Parathyroid adenoma (tissue), 2 donors: Measurements from ENCODE around the gene DIAPH2.

ENCODE experiments used
- H2AFZ ChIP-seq: fragments of 300-600 bp; sonication (generic); one replicate; pipeline ENCODE4 v1.7.0; 2017; ENCODE audit warnings: antibody characterized with exemption, mild to moderate bottlenecking
- H3K27ac ChIP-seq: fragments of 300-600 bp; sonication (generic); one replicate; pipeline ENCODE4 v1.7.0; 2017
- H3K27me3 ChIP-seq: fragments of 300-600 bp; sonication (generic); one replicate; pipeline ENCODE4 v1.7.0; 2017; ENCODE audit warnings: low read length; ENCODE audit not compliant: control insufficient read depth, insufficient read depth
- H3K36me3 ChIP-seq: fragments of 300-600 bp; sonication (generic); one replicate; pipeline ENCODE4 v1.7.0; 2017; ENCODE audit warnings: low read length; ENCODE audit not compliant: control insufficient read depth, insufficient read depth
- H3K4me1 ChIP-seq: fragments of 300-600 bp; sonication (generic); one replicate; pipeline ENCODE4 v1.7.0; 2017; ENCODE audit warnings: control low read depth
- H3K4me2 ChIP-seq: fragments of 300-600 bp; sonication (generic); one replicate; pipeline ENCODE4 v1.7.0; 2017; ENCODE audit warnings: low read length
- H3K4me3 ChIP-seq: fragments of 300-600 bp; sonication (generic); one replicate; pipeline ENCODE4 v1.7.0; 2017; ENCODE audit warnings: low read depth, low read length
- H3K79me2 ChIP-seq: fragments of 300-600 bp; sonication (generic); one replicate; pipeline ENCODE4 v1.7.0; 2017; ENCODE audit warnings: control low read depth
- H3K9ac ChIP-seq: fragments of 300-600 bp; sonication (generic); one replicate; pipeline ENCODE4 v1.7.0; 2017; ENCODE audit warnings: mild to moderate bottlenecking
- H3K9me3 ChIP-seq: fragments of 300-600 bp; sonication (generic); one replicate; pipeline ENCODE4 v1.7.0; 2017; ENCODE audit warnings: low read length; ENCODE audit not compliant: control insufficient read depth
- CTCF ChIP-seq: fragments of 300-600 bp; sonication (generic); IDR thresholded peaks from one replicate; pipeline ENCODE4 v1.7.0; 2017; ENCODE audit warnings: antibody characterized with exemption, mild to moderate bottlenecking
- donor health status: primary hyperparathyroidism.

The DIAPH2 gene

GRCh38 chrX:96994093-96994492, 309.5 kb downstream of the DIAPH2 start:
- no peaks in the 10 kb centered on the region for H3K36me3 ChIP-seq
- H3K27ac ChIP-seq = no peak overlapping the region
- H3K79me2 ChIP-seq = no peaks in the 10 kb centered on the region
- no peak overlapping the region for H3K4me3 ChIP-seq
- H2AFZ ChIP-seq = no peak overlapping the region
- no peaks in the 10 kb centered on the region for H3K27me3 ChIP-seq
- H3K4me2 ChIP-seq = no peak overlapping the region
- H3K9me3 ChIP-seq = no peaks in the 10 kb centered on the region
- H3K9ac ChIP-seq = no peak overlapping the region
- TF ChIP-seq CTCF = no peak
- no peaks in the 10 kb centered on the region for H3K4me1 ChIP-seq

- H2AFZ ChIP-seq = no peak overlapping the region
- no peak overlapping the region for H3K9ac ChIP-seq
- H3K36me3 ChIP-seq = no peaks in the 10 kb centered on the region
- no peaks in the 10 kb centered on the region for H3K27me3 ChIP-seq
- no peaks in the 10 kb centered on the region for H3K9me3 ChIP-seq
- H3K27ac ChIP-seq = no peak overlapping the region
- H3K4me3 ChIP-seq = no peak overlapping the region
- H3K4me1 ChIP-seq = no peaks in the 10 kb centered on the region
- H3K79me2 ChIP-seq = no peaks in the 10 kb centered on the region
- no peak overlapping the region for H3K4me2 ChIP-seq
- TF ChIP-seq CTCF = no peak
Observed at GRCh38 chrX:96997196-96997595, 312.6 kb downstream of the DIAPH2 start.

- H3K4me3 ChIP-seq = no peak overlapping the region
- H3K27me3 ChIP-seq = no peaks in the 10 kb centered on the region
- H3K4me1 ChIP-seq = no peaks in the 10 kb centered on the region
- H3K27ac ChIP-seq = no peak overlapping the region
- TF ChIP-seq CTCF = no peak
- H2AFZ ChIP-seq = no peak overlapping the region
- H3K79me2 ChIP-seq = no peaks in the 10 kb centered on the region
- no peaks in the 10 kb centered on the region for H3K9me3 ChIP-seq
- H3K9ac ChIP-seq = no peak overlapping the region
- no peaks in the 10 kb centered on the region for H3K36me3 ChIP-seq
- no peak overlapping the region for H3K4me2 ChIP-seq
Observed at GRCh38 chrX:97000682-97001368, 316.2 kb downstream of the DIAPH2 start.

GRCh38 chrX:97006167-97006566, 321.5 kb downstream of the DIAPH2 start:
- TF ChIP-seq CTCF = no peak
- Histone ChIP-seq H3K4me1 (no peaks in the 10 kb centered on the region), H3K36me3 (no peaks in the 10 kb centered on the region)

GRCh38 chrX:97009391-97009790, 324.7 kb downstream of the DIAPH2 start:
- H3K4me2 ChIP-seq = no peak overlapping the region
- H3K27me3 ChIP-seq = no peaks in the 10 kb centered on the region
- H3K27ac ChIP-seq = no peak overlapping the region
- H3K4me3 ChIP-seq = no peak overlapping the region
- no peaks in the 10 kb centered on the region for H3K9me3 ChIP-seq
- H3K4me1 ChIP-seq = no peaks in the 10 kb centered on the region
- H3K9ac ChIP-seq = no peak overlapping the region
- H3K79me2 ChIP-seq = no peaks in the 10 kb centered on the region
- no peak overlapping the region for H2AFZ ChIP-seq
- no peak for TF ChIP-seq CTCF
- no peaks in the 10 kb centered on the region for H3K36me3 ChIP-seq

More at GRCh38 chrX:97006167-97006566, 321.5 kb downstream of the DIAPH2 start:
- H3K27ac ChIP-seq = no peak overlapping the region
- H3K4me2 ChIP-seq = no peak overlapping the region
- H3K9me3 ChIP-seq = no peaks in the 10 kb centered on the region
- no peak overlapping the region for H3K9ac ChIP-seq
- no peak overlapping the region for H2AFZ ChIP-seq
- no peaks in the 10 kb centered on the region for H3K79me2 ChIP-seq
- no peak overlapping the region for H3K4me3 ChIP-seq
- H3K27me3 ChIP-seq = no peaks in the 10 kb centered on the region
